B cell (primary cell): ENCODE data around the gene MRPL17. TPM values are rescaled to one million over a fixed set of nuclear protein-coding genes. Genes with fewer than 3 reads are reported as not detected.
A peak's percentile ranks its signal among the peaks of the same experiment; 100 is the strongest.

Experiments
- ATAC-seq: fragments of 200-7000 bp; cut with Tn5 transposase; one replicate; pipeline ENCODE4 v1.10.0; 2021; ENCODE audit warnings: low read depth, mild to moderate bottlenecking, moderate number of reproducible peaks, moderate library complexity
- CTCF ChIA-PET: fragments of 350-600 bp; sonication (Branson Sonifier 250); formaldehyde crosslinking; loops from one replicate; lab custom pipeline; 2021; ENCODE audit warnings: antibody characterized with exemption, inconsistent platforms; lab: Charles Lee
- POLR2A ChIA-PET: fragments of 350-600 bp; sonication (Branson Sonifier 250); formaldehyde crosslinking; loops from one replicate; lab custom pipeline; 2021; ENCODE audit warnings: antibody characterized with exemption; lab: Charles Lee
- DNase-seq: peaks from one replicate; pipeline ENCODE4 v3.0.0; 2013
- H2AFZ ChIP-seq: 2 replicates; pipeline ENCODE4 v1.6.1; 2012; ENCODE audit warnings: mild to moderate bottlenecking, low read depth, low read length; ENCODE audit not compliant: insufficient read depth, poor library complexity, severe bottlenecking
- H3K27ac ChIP-seq, 2 donors: 1 replicate in 1 of 2; 2 replicates in 1 of 2; pipeline ENCODE4 v1.5.1; 2012 to 2013; ENCODE audit warnings: low read length in 2 of 2, mild to moderate bottlenecking in 2 of 2, moderate library complexity in 1 of 2
- H3K27me3 ChIP-seq, 4 experiments: fragments of 200-600 bp in 1 of 4; sonication (generic) in 1 of 4; replicated peaks in 1 of 4; 1 replicate in 2 of 4; 2 replicates in 2 of 4; pipeline versions ENCODE4 v1.6.1 to v1.7.0; 2013 to 2016; ENCODE audit warnings: low read length in 3 of 4, mild to moderate bottlenecking in 2 of 4, mixed read lengths in 1 of 4, moderate library complexity in 1 of 4; ENCODE audit not compliant: insufficient read depth in 4 of 4, control insufficient read depth in 3 of 4; ENCODE audit errors: control extremely low read depth in 1 of 4
- H3K36me3 ChIP-seq, 2 experiments: replicated peaks in 1 of 2; 1 replicate in 1 of 2; 2 replicates in 1 of 2; pipeline versions ENCODE4 v1.6.1 to v1.7.1; 2013; ENCODE audit warnings: low read length in 1 of 2; ENCODE audit not compliant: insufficient read depth in 2 of 2, control insufficient read depth in 1 of 2; ENCODE audit errors: control extremely low read depth in 1 of 2, extremely low read depth in 1 of 2
- H3K4me1 ChIP-seq, 2 donors: fragments of 200-600 bp in 1 of 2; sonication (generic) in 1 of 2; 1 replicate in 1 of 2; 2 replicates in 1 of 2; pipeline versions ENCODE4 v1.5.1 to v1.6.1; 2013 to 2017; ENCODE audit warnings: low read length in 2 of 2; ENCODE audit not compliant: control insufficient read depth in 2 of 2, insufficient read depth in 2 of 2
- H3K4me2 ChIP-seq: replicated peaks from 2 replicates; pipeline ENCODE3; 2012; ENCODE audit warnings: mild to moderate bottlenecking, low read depth, low read length; ENCODE audit not compliant: poor library complexity, severe bottlenecking
- H3K4me3 ChIP-seq, 5 experiments: fragments of 200-600 bp in 1 of 5; sonication (generic) in 1 of 5; 1 replicate in 3 of 5; 2 replicates in 2 of 5; pipeline versions ENCODE4 v1.5.1 to v1.7.0; 2011 to 2016; ENCODE audit warnings: low read length in 4 of 5, mild to moderate bottlenecking in 4 of 5, low read depth in 2 of 5, control low read depth in 1 of 5, moderate library complexity in 1 of 5; ENCODE audit not compliant: insufficient read depth in 1 of 5; ENCODE audit errors: control extremely low read depth in 1 of 5, extremely low read depth in 1 of 5
- H3K79me2 ChIP-seq: fragments of 200-600 bp; sonication (generic); one replicate; pipeline ENCODE4 v1.6.0; 2016; ENCODE audit warnings: low read length; ENCODE audit not compliant: control insufficient read depth, insufficient read depth
- H3K9ac ChIP-seq: fragments of 200-600 bp; sonication (generic); 2 replicates; pipeline ENCODE4 v1.6.1; 2017; ENCODE audit warnings: mild to moderate bottlenecking, low read length, moderate library complexity
- H3K9me3 ChIP-seq, 3 donors: one replicate each; pipeline versions ENCODE4 v1.6.1 to v1.7.1; 2013; ENCODE audit warnings: low read length in 2 of 3; ENCODE audit not compliant: control insufficient read depth in 2 of 3, insufficient read depth in 1 of 3; ENCODE audit errors: control extremely low read depth in 1 of 3
- H4K20me1 ChIP-seq: 2 replicates; pipeline ENCODE4 v1.6.0; 2012; ENCODE audit warnings: mild to moderate bottlenecking, low read length; ENCODE audit not compliant: insufficient read depth, control insufficient read depth, poor library complexity, severe bottlenecking
- H3K27ac Mint-ChIP-seq: one replicate; pipeline ENCODE4 v1.8.0; 2021; ENCODE audit warnings: mixed read lengths
- H3K27me3 Mint-ChIP-seq: one replicate; pipeline ENCODE4 v1.8.0; 2021; ENCODE audit warnings: mixed read lengths
- H3K4me1 Mint-ChIP-seq: one replicate; pipeline ENCODE4 v1.8.0; 2021; ENCODE audit warnings: mixed read lengths
- H3K4me3 Mint-ChIP-seq: one replicate; pipeline ENCODE4 v1.8.0; 2021; ENCODE audit warnings: mixed read lengths
- H3K9me3 Mint-ChIP-seq: one replicate; pipeline ENCODE4 v1.8.0; 2022; ENCODE audit warnings: mixed read lengths; ENCODE audit not compliant: insufficient read depth
- EZH2 ChIP-seq: IDR thresholded peaks from 2 replicates; pipeline ENCODE4 v1.6.1; 2012; ENCODE audit warnings: borderline replicate concordance, low read depth, mild to moderate bottlenecking, moderate library complexity, low read length; ENCODE audit not compliant: insufficient read depth, poor library complexity, severe bottlenecking
- WGBS: methylation state at CpG from one replicate; pipeline ENCODE4 v1.1.5; 2013; ENCODE audit warnings: missing lambda C conversion rate; ENCODE audit not compliant: insufficient coverage; 5-methylcytosine and 5-hydroxymethylcytosine counted together
- intact Hi-C: fragments of 100-400 bp; cut with micrococcal nuclease; formaldehyde crosslinking; loops from one replicate; pipeline ENCODE4 v1.10.0; 2022
- polyA plus RNA-seq: library from polyadenylated mRNA; depleted of rRNA; stranded (reverse); fragments of >200 nt; gene quantifications from 2 replicates; pipeline ENCODE4 v1.2.3, GENCODE V29; 2012
- total RNA-seq, 2 donors: library from RNA; stranded (reverse); fragments of 120-200 nt in 1 of 2; gene quantifications; 1 replicate in 1 of 2; 2 replicates in 1 of 2; pipeline versions ENCODE4 v1.2.3 to v1.2.4, GENCODE V29; 2013 to 2022
- TF ChIP-seq, protein P1 (sequence below): fragments of 200-600 bp; IDR thresholded peaks from one replicate; pipeline ENCODE4 v1.8.0; 2022; ENCODE audit warnings: antibody characterized with exemption, mild to moderate bottlenecking

The MRPL17 gene
- total and polyA plus RNA-seq, 2 donors (not counting 1 experiment from before 2014, with no cell fraction given) = 9.9 to 18.2 TPM

DNA sequence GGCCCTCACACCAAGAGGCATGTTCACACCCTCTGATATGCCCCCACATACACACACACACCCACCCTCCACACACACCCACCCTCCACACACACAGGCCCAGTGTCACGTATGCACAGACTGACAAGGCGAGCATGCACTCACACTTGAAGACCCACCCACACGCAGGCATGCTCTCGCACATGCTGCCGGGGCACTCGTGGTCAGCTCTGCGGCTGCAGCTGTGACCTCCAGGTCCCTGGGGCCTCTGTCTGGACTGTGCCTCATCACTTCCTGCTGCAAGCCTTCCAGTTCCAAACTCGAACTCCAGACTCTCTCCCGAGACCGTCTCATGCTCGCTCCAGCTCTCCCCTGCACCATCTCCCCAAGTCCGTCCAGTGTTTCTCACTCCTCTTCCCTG, 37.1 kb downstream of the MRPL17 start:
- DNase-seq = no peak
- H3K9me3 Mint-ChIP-seq = no peaks in the 10 kb centered on the region
- no peak overlapping the region for H3K4me3 Mint-ChIP-seq
- Histone ChIP-seq H3K4me2 (peak overlapping the region; percentile 71), H3K9ac (peak overlapping the region; percentile 18), H3K9me3 (no peaks in the 10 kb centered on the region), H3K79me2 (no peaks in the 10 kb centered on the region), H3K27ac (peak overlapping the region; percentile 63 to 78), H2AFZ (peak overlapping the region; percentile 69), H3K4me1 (peaks cover 44 to 52% of the 10 kb centered on the region in 2 donors), H4K20me1 (no peaks in the 10 kb centered on the region), H3K4me3 (peak overlapping the region in 1 of 5 experiments; percentile 18), H3K27me3 (no peaks in the 10 kb centered on the region), H3K36me3 (no peaks in the 10 kb centered on the region)
- no peak for ATAC-seq
- intact Hi-C loops = loop anchor here (2.0 to 5.0 kb wide), 2 partner anchors 27 to 36 kb away; partner anchors contain the start of genes MRPL17 and TPP1
- H3K4me1 Mint-ChIP-seq = no peaks in the 10 kb centered on the region
- WGBS = 50% methylated on average over 12 of the region's 12 CpGs
- ChIA-PET CTCF (interaction anchor here (1.1 to 1.6 kb wide), 4 partner anchors 27 to 115 kb away, joined by 3 to 5 read pairs (median 4); partner anchors contain the start of genes TAF10 and TPP1), POLR2A (interaction anchor here (0.7 kb wide), 1 partner anchor 115 kb away, joined by 6 read pairs; no protein-coding TSS in a partner anchor)
- H3K27ac Mint-ChIP-seq = no peak overlapping the region
- TF ChIP-seq, protein P1, sequence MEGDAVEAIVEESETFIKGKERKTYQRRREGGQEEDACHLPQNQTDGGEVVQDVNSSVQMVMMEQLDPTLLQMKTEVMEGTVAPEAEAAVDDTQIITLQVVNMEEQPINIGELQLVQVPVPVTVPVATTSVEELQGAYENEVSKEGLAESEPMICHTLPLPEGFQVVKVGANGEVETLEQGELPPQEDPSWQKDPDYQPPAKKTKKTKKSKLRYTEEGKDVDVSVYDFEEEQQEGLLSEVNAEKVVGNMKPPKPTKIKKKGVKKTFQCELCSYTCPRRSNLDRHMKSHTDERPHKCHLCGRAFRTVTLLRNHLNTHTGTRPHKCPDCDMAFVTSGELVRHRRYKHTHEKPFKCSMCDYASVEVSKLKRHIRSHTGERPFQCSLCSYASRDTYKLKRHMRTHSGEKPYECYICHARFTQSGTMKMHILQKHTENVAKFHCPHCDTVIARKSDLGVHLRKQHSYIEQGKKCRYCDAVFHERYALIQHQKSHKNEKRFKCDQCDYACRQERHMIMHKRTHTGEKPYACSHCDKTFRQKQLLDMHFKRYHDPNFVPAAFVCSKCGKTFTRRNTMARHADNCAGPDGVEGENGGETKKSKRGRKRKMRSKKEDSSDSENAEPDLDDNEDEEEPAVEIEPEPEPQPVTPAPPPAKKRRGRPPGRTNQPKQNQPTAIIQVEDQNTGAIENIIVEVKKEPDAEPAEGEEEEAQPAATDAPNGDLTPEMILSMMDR = no peak
- TF ChIP-seq EZH2 = no peak
- H3K27me3 Mint-ChIP-seq = no peaks in the 10 kb centered on the region

DNA sequence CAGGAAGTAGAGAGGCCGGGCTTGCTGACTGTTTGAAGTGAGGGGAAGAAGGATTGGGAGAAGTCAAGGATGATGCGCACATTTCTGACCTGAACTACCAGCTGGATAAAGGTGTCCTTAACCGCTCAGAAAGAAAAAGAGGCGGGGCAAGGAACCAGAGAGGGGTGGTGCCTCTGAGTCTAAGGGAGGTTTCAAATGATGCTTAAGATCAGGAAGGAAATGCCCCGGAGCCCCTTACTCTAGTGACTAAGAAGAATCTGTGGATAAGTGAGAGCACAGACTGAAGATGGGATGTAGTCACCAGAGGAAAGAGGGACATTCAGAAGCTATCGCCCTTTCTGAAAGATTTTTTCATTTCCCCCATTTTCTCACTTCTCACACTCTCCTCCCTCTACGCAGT, 40.2 kb downstream of the MRPL17 start:
- H3K27me3 ChIP-seq = no peaks in the 10 kb centered on the region
- peaks cover 38 to 44% of the 10 kb centered on the region in 2 donors for H3K4me1 ChIP-seq

More for the DNA sequence above, 40.2 kb downstream of the MRPL17 start:
- POLR2A ChIA-PET = no interaction called here
- no peak for TF ChIP-seq EZH2
- TF ChIP-seq, protein P1 = no peak
- DNase-seq (no peak), ATAC-seq (no peak)
- Histone ChIP-seq H2AFZ (no peak overlapping the region), H3K4me2 (no peak overlapping the region), H3K79me2 (no peaks in the 10 kb centered on the region), H3K27ac (no peak overlapping the region), H3K36me3 (no peaks in the 10 kb centered on the region), H3K4me3 (no peak overlapping the region), H3K9me3 (no peaks in the 10 kb centered on the region), H4K20me1 (no peaks in the 10 kb centered on the region), H3K9ac (no peak overlapping the region)
- no peak overlapping the region for H3K27ac Mint-ChIP-seq
- CTCF ChIA-PET = no interaction called here
- intact Hi-C loops = no loop called here
- H3K4me3 Mint-ChIP-seq = no peak overlapping the region
- H3K4me1 Mint-ChIP-seq = no peaks in the 10 kb centered on the region
- no peaks in the 10 kb centered on the region for H3K9me3 Mint-ChIP-seq
- WGBS = 70% methylated on average over 6 of the region's 7 CpGs
- no peaks in the 10 kb centered on the region for H3K27me3 Mint-ChIP-seq
